HepG2 (cell line): ENCODE results near the gene GADD45GIP1. TPM values are rescaled to one million over a fixed set of nuclear protein-coding genes. Genes with fewer than 3 reads are reported as not detected.
A peak's percentile ranks its signal among the peaks of the same experiment; 100 is the strongest.

ENCODE experiments used
- FOXC1 ChIP-seq: sonication (generic); formaldehyde crosslinking; IDR thresholded peaks from 2 replicates; pipeline ENCODE4 v1.8.0; 2022; ENCODE audit warnings: mild to moderate bottlenecking, missing genetic modification reagents, borderline replicate concordance
- HNF1B ChIP-seq: sonication (generic); formaldehyde crosslinking; IDR thresholded peaks from 2 replicates; pipeline ENCODE4 v1.5.1; 2020; ENCODE audit warnings: mild to moderate bottlenecking, moderate library complexity, missing genetic modification reagents
- HOXA5 ChIP-seq: sonication (generic); formaldehyde crosslinking; IDR thresholded peaks from 2 replicates; pipeline ENCODE4 v1.4.0; 2020; ENCODE audit warnings: missing genetic modification reagents
- NAIF1 ChIP-seq: sonication (generic); formaldehyde crosslinking; IDR thresholded peaks from 2 replicates; pipeline ENCODE4 v1.5.0; 2020; ENCODE audit warnings: mild to moderate bottlenecking, missing genetic modification reagents, borderline replicate concordance
- SNRNP70 ChIP-seq: fragments of 200-400 bp; formaldehyde crosslinking; IDR thresholded peaks from 2 replicates; pipeline ENCODE4 v1.6.1; 2017; ENCODE audit warnings: mild to moderate bottlenecking, low read depth, low read length, moderate library complexity
- TARDBP ChIP-seq: sonication (generic); formaldehyde crosslinking; IDR thresholded peaks from 2 replicates; pipeline ENCODE4 v1.8.0; 2022; ENCODE audit warnings: mild to moderate bottlenecking, missing genetic modification reagents
- ZBTB44 ChIP-seq: sonication (generic); formaldehyde crosslinking; IDR thresholded peaks from 2 replicates; pipeline ENCODE4 v1.4.0; 2020; ENCODE audit warnings: missing genetic modification reagents
- ZMYM4 ChIP-seq: sonication (generic); formaldehyde crosslinking; IDR thresholded peaks from 2 replicates; pipeline ENCODE4 v1.8.1; 2023; ENCODE audit warnings: mild to moderate bottlenecking, missing genetic modification reagents
- ZNF704 ChIP-seq: sonication (generic); formaldehyde crosslinking; IDR thresholded peaks from 2 replicates; pipeline ENCODE4 v1.8.1; 2023; ENCODE audit warnings: mild to moderate bottlenecking, inconsistent platforms, moderate library complexity, missing genetic modification reagents, borderline replicate concordance
- ZSCAN22 ChIP-seq: sonication (generic); formaldehyde crosslinking; IDR thresholded peaks from 2 replicates; pipeline ENCODE4 v1.4.0; 2020; ENCODE audit warnings: mild to moderate bottlenecking, missing genetic modification reagents
- polyA plus RNA-seq, 8 experiments: library from polyadenylated mRNA; depleted of rRNA in 3 of 8; stranded (reverse) in 7 of 8; unstranded in 1 of 8; fragments of >200 nt; fragmentation: Illumina TruSeq in 4 of 8; extraction: Trizol in 4 of 8; gene quantifications; 2 replicates each; pipeline versions ENCODE4 v1.2.1 to v1.2.3, GENCODE V29; 2011 to 2016; ENCODE audit warnings: low read depth in 4 of 8, missing spikeins in 1 of 8, mixed read lengths in 1 of 8; ENCODE audit not compliant: insufficient read depth in 1 of 8
- total RNA-seq, 5 experiments: library from RNA; depleted of rRNA; stranded (reverse); fragments of >200 nt; fragmentation: Illumina TruSeq; extraction: Trizol; gene quantifications; 2 replicates each; pipeline ENCODE4 v1.2.3, GENCODE V29; 2016; ENCODE audit warnings: low read depth in 1 of 5
- TF ChIP-seq, protein P1 (sequence below): sonication (generic); formaldehyde crosslinking; conservative IDR thresholded peaks from 2 replicates; pipeline ENCODE4 v1.4.0; 2020; ENCODE audit warnings: mild to moderate bottlenecking, missing genetic modification reagents, moderate library complexity
- TF ChIP-seq, protein P2 (sequence below): sonication (generic); formaldehyde crosslinking; IDR thresholded peaks from 2 replicates; pipeline ENCODE4 v1.4.0; 2020; ENCODE audit warnings: missing genetic modification reagents, borderline replicate concordance
- TF ChIP-seq, protein P3 (sequence below): IDR thresholded peaks from 2 replicates; pipeline ENCODE4 v1.6.1; 2016

Gene GADD45GIP1
- total and polyA plus RNA-seq, 2 of the 13 experiments (the other 11 are each of a cell fraction or from before 2014, with no cell fraction given), result 24.6 to 30.7 TPM

GRCh38 chr19:12965017-12965811, 8.2 kb upstream of the GADD45GIP1 start (continued):
- TF ChIP-seq, protein P1, sequence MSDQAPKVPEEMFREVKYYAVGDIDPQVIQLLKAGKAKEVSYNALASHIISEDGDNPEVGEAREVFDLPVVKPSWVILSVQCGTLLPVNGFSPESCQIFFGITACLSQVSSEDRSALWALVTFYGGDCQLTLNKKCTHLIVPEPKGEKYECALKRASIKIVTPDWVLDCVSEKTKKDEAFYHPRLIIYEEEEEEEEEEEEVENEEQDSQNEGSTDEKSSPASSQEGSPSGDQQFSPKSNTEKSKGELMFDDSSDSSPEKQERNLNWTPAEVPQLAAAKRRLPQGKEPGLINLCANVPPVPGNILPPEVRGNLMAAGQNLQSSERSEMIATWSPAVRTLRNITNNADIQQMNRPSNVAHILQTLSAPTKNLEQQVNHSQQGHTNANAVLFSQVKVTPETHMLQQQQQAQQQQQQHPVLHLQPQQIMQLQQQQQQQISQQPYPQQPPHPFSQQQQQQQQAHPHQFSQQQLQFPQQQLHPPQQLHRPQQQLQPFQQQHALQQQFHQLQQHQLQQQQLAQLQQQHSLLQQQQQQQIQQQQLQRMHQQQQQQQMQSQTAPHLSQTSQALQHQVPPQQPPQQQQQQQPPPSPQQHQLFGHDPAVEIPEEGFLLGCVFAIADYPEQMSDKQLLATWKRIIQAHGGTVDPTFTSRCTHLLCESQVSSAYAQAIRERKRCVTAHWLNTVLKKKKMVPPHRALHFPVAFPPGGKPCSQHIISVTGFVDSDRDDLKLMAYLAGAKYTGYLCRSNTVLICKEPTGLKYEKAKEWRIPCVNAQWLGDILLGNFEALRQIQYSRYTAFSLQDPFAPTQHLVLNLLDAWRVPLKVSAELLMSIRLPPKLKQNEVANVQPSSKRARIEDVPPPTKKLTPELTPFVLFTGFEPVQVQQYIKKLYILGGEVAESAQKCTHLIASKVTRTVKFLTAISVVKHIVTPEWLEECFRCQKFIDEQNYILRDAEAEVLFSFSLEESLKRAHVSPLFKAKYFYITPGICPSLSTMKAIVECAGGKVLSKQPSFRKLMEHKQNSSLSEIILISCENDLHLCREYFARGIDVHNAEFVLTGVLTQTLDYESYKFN, result no peak
- TF ChIP-seq SNRNP70 (no peak), ZSCAN22 (CRISPR knock-in tag) (no peak), FOXC1 (CRISPR knock-in tag) (no peak; the same call in 1 of the 2 replicates), HNF1B (peak; percentile 39; the same call in 1 of the 2 replicates), ZBTB44 (CRISPR knock-in tag) (no peak), ZMYM4 (CRISPR knock-in tag) (no peak), HOXA5 (CRISPR knock-in tag) (peak; percentile 72; the same call in 1 of the 2 replicates), NAIF1 (CRISPR knock-in tag) (no peak), ZNF704 (no peak), TARDBP (CRISPR knock-in tag) (peak; percentile 61)
- TF ChIP-seq, protein P2, sequence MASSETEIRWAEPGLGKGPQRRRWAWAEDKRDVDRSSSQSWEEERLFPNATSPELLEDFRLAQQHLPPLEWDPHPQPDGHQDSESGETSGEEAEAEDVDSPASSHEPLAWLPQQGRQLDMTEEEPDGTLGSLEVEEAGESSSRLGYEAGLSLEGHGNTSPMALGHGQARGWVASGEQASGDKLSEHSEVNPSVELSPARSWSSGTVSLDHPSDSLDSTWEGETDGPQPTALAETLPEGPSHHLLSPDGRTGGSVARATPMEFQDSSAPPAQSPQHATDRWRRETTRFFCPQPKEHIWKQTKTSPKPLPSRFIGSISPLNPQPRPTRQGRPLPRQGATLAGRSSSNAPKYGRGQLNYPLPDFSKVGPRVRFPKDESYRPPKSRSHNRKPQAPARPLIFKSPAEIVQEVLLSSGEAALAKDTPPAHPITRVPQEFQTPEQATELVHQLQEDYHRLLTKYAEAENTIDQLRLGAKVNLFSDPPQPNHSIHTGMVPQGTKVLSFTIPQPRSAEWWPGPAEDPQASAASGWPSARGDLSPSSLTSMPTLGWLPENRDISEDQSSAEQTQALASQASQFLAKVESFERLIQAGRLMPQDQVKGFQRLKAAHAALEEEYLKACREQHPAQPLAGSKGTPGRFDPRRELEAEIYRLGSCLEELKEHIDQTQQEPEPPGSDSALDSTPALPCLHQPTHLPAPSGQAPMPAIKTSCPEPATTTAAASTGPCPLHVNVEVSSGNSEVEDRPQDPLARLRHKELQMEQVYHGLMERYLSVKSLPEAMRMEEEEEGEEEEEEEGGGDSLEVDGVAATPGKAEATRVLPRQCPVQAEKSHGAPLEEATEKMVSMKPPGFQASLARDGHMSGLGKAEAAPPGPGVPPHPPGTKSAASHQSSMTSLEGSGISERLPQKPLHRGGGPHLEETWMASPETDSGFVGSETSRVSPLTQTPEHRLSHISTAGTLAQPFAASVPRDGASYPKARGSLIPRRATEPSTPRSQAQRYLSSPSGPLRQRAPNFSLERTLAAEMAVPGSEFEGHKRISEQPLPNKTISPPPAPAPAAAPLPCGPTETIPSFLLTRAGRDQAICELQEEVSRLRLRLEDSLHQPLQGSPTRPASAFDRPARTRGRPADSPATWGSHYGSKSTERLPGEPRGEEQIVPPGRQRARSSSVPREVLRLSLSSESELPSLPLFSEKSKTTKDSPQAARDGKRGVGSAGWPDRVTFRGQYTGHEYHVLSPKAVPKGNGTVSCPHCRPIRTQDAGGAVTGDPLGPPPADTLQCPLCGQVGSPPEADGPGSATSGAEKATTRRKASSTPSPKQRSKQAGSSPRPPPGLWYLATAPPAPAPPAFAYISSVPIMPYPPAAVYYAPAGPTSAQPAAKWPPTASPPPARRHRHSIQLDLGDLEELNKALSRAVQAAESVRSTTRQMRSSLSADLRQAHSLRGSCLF (CRISPR knock-in tag), result no peak
- TF ChIP-seq, protein P3, sequence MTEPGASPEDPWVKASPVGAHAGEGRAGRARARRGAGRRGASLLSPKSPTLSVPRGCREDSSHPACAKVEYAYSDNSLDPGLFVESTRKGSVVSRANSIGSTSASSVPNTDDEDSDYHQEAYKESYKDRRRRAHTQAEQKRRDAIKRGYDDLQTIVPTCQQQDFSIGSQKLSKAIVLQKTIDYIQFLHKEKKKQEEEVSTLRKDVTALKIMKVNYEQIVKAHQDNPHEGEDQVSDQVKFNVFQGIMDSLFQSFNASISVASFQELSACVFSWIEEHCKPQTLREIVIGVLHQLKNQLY (CRISPR knock-in tag), result no peak
